ENCODE results near the gene RASSF5.

RASSF5 gene

DNA sequence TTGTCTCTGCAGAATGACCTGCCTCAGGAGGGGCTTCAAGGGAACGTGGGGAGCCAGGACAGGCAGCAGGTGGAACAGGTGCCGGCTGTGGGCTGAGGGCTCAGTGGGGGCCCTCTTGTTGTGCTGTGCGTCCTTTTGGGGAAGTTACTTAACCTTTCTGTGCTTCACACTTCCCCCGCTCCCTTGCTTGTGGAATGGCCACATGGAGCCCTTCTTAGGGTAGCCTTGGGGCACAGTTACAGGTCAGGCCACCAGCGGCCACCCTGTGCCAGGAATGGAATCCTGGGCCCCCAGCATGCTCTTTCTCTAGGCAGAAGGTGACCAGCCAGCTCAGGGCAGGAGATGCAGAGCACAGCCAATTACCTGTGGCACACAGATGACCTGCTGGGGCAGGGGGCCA is 34.4 kb upstream of the RASSF5 start:
- no peaks in the 10 kb centered on the region for H3K4me1 ChIP-seq
- peaks cover 61% of the 10 kb centered on the region for H3K27me3 ChIP-seq
- no peak for DNase-seq
- no peak overlapping the region for H3K4me3 ChIP-seq (ENCODE audit: low read depth, low read length)
- H3K36me3 ChIP-seq: no peaks in the 10 kb centered on the region
- no peaks in the 10 kb centered on the region for H3K9me3 ChIP-seq
- no peak for TF ChIP-seq CTCF (IDR thresholded peaks at IDR 0.05; ENCODE audit: low read depth, low read length)

DNA sequence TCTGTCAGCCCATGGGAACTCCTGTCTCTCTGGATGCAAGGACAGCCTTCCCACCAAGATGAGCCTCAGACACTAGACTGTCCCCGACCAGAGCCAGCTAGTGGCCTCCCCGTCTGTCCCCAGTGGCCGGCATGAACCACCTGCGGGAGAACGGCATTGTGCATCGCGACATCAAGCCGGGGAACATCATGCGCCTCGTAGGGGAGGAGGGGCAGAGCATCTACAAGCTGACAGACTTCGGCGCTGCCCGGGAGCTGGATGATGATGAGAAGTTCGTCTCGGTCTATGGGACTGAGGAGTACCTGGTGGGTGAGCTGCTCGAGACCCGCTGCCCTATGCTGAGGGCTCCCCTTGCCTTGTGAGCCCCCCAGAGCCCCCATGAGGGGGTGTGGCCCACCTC is 31.3 kb upstream of the RASSF5 start:
- no peak for TF ChIP-seq CTCF (IDR thresholded peaks at IDR 0.05; ENCODE audit: low read depth, low read length)

DNA sequence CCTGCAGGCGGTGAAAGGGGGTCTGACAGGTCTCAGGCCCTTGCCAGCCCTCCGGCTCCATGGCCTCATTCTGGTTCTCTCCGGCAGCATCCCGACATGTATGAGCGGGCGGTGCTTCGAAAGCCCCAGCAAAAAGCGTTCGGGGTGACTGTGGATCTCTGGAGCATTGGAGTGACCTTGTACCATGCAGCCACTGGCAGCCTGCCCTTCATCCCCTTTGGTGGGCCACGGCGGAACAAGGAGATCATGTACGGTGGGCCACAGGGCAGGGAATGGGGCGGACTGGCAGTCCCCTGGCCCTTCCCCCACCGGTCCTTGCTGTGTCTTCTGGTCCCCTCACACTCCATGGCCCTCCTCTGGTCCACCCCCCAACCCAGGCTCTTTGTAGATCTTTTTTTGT is 30.7 kb upstream of the RASSF5 start:
- Histone ChIP-seq H3K9me3 (no peaks in the 10 kb centered on the region), H3K4me3 (ENCODE audit: low read depth, low read length) (no peak overlapping the region), H3K27me3 (peaks cover 39% of the 10 kb centered on the region), H3K4me1 (no peaks in the 10 kb centered on the region), H3K36me3 (no peaks in the 10 kb centered on the region)
- no peak for DNase-seq
- TF ChIP-seq CTCF (IDR thresholded peaks at IDR 0.05; ENCODE audit: low read depth, low read length): no peak

More for the DNA sequence above, 31.3 kb upstream of the RASSF5 start:
- H3K36me3 ChIP-seq: no peaks in the 10 kb centered on the region
- H3K9me3 ChIP-seq: no peaks in the 10 kb centered on the region
- H3K4me3 ChIP-seq (ENCODE audit: low read depth, low read length): no peak overlapping the region
- H3K27me3 ChIP-seq: peaks cover 43% of the 10 kb centered on the region
- no peaks in the 10 kb centered on the region for H3K4me1 ChIP-seq
- no peak for DNase-seq

- DNase-seq: no peak
- Histone ChIP-seq H3K4me3 (ENCODE audit: low read depth, low read length) (no peak overlapping the region), H3K9me3 (no peaks in the 10 kb centered on the region), H3K27me3 (peaks cover 36% of the 10 kb centered on the region), H3K4me1 (no peaks in the 10 kb centered on the region), H3K36me3 (no peaks in the 10 kb centered on the region)
- no peak for TF ChIP-seq CTCF (IDR thresholded peaks at IDR 0.05; ENCODE audit: low read depth, low read length)
These were observed 30.2 kb upstream of the RASSF5 start for GRCh38 chr1:206477110-206477509.

DNA sequence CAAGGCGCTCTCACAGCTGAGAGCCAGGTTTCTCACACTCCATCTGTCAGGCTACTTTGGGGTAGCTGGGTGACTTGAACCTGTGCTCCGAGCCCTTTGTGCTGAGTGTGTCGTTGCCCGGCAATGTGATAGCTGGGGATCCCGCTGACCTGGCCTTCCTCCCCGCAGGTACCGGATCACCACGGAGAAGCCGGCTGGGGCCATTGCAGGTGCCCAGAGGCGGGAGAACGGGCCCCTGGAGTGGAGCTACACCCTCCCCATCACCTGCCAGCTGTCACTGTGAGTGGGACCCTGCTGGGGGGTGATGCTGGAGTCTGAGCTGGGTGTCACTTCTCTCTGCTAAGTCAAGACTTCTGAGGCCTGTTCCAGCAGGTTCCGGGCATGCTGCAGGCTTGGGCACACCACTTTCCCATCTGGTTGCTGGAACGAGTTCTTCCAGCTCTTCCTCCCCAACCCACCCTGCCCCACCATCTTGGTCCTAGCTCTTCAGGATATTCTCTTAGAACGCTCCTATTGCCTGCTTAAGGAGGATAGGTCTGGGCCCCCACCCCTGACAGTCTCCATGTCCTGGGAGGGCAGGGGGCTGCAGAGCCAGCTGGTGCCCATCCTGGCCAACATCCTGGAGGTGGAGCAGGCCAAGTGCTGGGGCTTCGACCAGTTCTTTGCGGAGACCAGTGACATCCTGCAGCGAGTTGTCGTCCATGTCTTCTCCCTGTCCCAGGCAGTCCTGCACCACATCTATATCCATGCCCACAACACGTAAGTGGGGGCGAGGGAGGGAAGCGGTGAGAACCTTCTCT is 29.6 kb upstream of the RASSF5 start:
- Histone ChIP-seq H3K36me3 (no peaks in the 10 kb centered on the region), H3K4me1 (no peaks in the 10 kb centered on the region), H3K27me3 (peaks cover 36% of the 10 kb centered on the region), H3K9me3 (no peaks in the 10 kb centered on the region), H3K4me3 (ENCODE audit: low read depth, low read length) (no peak overlapping the region)
- TF ChIP-seq CTCF (IDR thresholded peaks at IDR 0.05; ENCODE audit: low read depth, low read length): no peak
- no peak for DNase-seq

- no peak for TF ChIP-seq CTCF (IDR thresholded peaks at IDR 0.05; ENCODE audit: low read depth, low read length)
- H3K4me1 ChIP-seq: no peaks in the 10 kb centered on the region
- no peak overlapping the region for H3K4me3 ChIP-seq (ENCODE audit: low read depth, low read length)
- H3K36me3 ChIP-seq: no peaks in the 10 kb centered on the region
- peaks cover 36% of the 10 kb centered on the region for H3K27me3 ChIP-seq
- H3K9me3 ChIP-seq: no peaks in the 10 kb centered on the region
- DNase-seq: no peak
These were observed 28.6 kb upstream of the RASSF5 start for GRCh38 chr1:206478746-206479145.
